ENCODE results near the gene KCNT1.

KCNT1 gene

DNA sequence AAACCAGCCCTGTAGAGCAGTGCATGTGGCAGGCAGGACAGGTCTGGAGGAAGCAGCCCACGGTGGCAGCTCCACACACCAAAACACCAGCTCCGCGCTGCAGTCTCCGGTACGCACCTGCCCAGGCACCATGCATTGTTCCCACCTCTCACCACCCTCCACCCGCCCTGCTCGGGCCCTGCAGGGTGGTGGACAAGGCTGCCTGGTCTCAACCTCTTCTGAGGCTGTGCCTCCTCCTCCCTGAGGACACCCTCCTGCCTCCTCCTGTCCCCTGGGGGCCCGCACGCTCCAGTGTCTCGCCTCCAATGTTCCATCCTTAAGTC lies 96.2 kb downstream of the KCNT1 start:
- TF ChIP-seq, protein P1, sequence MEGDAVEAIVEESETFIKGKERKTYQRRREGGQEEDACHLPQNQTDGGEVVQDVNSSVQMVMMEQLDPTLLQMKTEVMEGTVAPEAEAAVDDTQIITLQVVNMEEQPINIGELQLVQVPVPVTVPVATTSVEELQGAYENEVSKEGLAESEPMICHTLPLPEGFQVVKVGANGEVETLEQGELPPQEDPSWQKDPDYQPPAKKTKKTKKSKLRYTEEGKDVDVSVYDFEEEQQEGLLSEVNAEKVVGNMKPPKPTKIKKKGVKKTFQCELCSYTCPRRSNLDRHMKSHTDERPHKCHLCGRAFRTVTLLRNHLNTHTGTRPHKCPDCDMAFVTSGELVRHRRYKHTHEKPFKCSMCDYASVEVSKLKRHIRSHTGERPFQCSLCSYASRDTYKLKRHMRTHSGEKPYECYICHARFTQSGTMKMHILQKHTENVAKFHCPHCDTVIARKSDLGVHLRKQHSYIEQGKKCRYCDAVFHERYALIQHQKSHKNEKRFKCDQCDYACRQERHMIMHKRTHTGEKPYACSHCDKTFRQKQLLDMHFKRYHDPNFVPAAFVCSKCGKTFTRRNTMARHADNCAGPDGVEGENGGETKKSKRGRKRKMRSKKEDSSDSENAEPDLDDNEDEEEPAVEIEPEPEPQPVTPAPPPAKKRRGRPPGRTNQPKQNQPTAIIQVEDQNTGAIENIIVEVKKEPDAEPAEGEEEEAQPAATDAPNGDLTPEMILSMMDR (IDR thresholded peaks at IDR 0.05; ENCODE audit: low read depth, low read length): no peak
- no peak overlapping the region for H3K4me3 ChIP-seq (ENCODE audit: low read depth, low read length)

DNA sequence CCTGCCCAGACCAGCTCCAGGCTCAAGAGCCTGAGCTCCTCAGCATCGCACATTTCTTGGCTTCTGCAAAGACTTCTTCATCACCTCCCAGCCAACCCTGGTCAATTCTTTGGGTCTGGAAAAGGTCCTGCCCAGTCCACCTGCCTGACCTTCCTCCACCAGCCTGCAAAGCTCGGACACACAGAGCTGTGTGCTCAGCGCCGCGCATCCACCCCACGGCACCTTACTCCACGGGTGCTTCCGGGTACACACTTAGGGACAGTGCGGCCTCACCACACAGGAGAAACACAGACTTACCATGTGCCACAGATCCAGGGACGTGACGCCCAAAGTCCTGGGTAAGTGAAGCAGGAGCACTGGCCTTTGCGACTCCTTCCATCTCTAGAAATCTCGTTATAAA lies 97.3 kb downstream of the KCNT1 start:
- no peak overlapping the region for H3K4me3 ChIP-seq (ENCODE audit: low read depth, low read length)
- TF ChIP-seq, protein P1 (IDR thresholded peaks at IDR 0.05; ENCODE audit: low read depth, low read length): no peak

DNA sequence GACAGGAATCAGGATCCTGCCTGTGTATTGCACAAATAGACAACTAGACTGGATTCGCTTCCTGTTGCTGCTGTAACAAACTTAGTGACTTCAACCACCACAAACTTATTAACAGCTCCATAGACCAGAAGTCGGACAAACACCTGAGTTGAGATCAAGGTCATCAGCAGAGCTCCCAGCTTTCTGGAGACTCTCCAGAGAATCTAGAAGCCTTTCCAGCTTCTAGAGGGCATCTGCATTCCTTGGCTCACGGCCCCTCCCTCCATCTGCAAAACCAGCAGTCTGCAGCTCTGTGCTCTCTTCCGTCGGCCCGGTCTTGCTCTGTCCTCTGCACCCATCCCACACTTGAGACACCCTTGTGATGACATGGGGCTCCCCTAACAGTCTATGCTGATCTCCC lies 99.1 kb downstream of the KCNT1 start:
- H3K4me3 ChIP-seq (ENCODE audit: low read depth, low read length): no peak overlapping the region
- TF ChIP-seq, protein P1 (IDR thresholded peaks at IDR 0.05; ENCODE audit: low read depth, low read length): no peak

DNA sequence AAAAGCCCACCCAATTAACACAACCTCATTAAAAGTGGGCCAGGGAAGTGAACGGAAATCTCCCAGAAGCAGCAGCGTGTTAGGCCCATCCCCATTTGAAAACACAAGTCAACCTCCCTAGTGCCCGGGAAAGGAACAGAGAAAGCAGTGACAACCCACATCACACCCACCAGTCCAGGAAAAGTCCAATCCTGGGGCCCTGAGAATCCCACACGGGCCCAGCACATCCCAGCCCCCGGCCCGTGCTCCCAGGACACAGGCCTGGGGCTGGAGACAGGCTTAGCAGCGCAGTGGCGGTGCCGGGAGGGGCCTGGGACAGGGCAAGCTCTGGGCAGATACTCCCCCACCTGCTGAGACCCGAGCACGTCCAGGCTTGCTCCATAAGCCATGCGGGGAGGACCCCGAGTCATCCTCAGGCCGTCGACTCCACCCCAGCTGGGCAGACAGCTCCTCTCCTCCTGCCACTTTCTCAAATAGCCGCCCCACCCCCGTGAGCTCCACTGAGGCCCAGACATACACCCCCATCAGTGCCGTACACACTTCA lies 101.0 kb downstream of the KCNT1 start:
- TF ChIP-seq, protein P1 (IDR thresholded peaks at IDR 0.05; ENCODE audit: low read depth, low read length): no peak
- no peak overlapping the region for H3K4me3 ChIP-seq (ENCODE audit: low read depth, low read length)

DNA sequence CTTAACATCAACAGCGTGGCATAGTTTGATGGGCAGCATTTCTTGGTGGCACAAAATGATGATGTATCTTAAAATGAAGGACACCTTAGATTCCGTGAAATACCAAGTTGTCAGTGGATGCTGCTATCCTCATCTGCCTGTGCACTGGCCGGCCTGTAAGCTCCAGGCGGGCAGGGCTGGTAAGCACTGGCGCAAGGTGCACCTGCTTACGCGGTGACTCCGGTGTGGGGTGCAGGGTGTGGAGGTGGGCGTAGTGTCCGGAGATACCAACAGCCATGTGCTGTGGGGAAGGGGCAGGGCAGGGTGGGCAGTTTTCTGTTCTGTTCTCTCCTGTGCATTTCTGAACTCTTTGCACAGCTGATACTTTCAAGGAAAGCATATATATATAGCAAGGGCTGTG lies 101.5 kb downstream of the KCNT1 start:
- TF ChIP-seq, protein P1 (IDR thresholded peaks at IDR 0.05; ENCODE audit: low read depth, low read length): no peak
- no peak overlapping the region for H3K4me3 ChIP-seq (ENCODE audit: low read depth, low read length)

DNA sequence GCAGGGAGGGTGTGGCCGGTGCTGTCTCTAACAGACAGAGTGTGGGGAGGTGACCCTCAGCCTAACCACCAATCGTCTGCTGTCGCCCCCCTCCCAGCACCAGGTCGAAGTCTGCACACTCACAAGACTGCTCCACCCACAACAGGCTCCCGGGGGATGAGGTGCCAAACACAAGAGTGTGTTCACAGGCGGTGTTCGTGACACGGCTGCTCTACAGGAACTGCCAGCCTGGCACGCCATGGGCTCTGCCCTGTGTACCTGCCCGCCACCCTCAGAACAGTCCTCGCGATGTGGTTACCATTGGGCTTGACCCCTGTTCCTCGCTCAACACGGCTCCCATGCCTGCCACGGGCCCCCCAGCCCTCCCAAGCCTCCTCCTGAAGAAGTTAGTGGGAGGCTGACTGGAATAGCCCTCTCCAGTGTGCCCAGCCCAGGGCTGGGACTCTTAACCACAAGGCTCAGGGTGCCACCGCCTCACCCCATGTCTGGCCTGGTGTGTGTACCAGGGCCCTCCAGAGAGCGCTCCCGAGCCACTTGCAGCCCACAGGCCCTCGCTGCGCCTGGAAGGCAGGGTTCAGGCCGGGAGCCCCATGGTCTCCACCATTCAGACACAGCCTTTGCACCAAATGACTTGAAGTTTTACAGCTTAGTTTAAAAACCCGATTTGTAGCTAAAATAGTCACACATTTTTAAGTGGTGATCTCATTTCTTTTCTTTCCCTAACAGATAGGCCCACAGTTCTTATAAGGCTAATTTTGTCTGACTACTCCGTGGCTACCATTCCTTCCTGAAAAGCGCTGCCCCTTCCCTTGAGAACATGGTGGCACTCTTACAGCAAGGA lies 102.8 kb downstream of the KCNT1 start:
- TF ChIP-seq, protein P1 (IDR thresholded peaks at IDR 0.05; ENCODE audit: low read depth, low read length): no peak

DNA sequence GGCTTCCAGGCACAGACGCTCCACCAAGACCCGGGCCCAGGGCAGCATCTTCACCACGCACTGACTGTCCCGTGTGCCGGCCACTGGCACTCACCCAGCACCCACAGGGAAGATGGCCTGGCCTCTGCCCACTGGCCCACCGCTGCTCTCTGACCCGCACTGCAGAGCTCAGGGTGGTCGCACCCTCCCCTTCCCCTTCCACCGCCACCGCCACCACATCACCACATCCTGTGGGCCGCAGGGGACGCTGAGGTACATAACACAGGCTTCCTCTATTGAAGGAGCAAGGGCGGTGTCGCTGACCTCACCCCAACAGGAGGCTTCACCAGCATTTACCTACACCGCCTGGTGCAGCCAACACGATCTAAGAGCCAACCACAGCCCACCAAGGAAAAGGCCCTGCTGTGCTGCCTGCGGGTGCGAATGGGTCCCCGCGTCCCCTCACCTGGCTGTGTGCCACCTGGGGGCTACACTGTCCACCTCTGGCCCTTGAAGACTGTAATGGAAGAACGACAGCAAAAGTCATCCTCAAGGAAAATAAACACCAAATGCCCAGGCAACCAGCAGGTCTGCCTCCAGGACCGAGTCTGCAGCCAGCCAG lies 103.5 kb downstream of the KCNT1 start:
- TF ChIP-seq, protein P1 (IDR thresholded peaks at IDR 0.05; ENCODE audit: low read depth, low read length): no peak

More for the DNA sequence above, 102.8 kb downstream of the KCNT1 start:
- no peak overlapping the region for H3K4me3 ChIP-seq (ENCODE audit: low read depth, low read length)

More for the DNA sequence above, 103.5 kb downstream of the KCNT1 start:
- H3K4me3 ChIP-seq (ENCODE audit: low read depth, low read length): no peak overlapping the region

Measured in WI38 (cell line).